GM19452 (cell line): ENCODE measurements around the gene FOXS1.

Experiments
- ATAC-seq: cut with Tn5 transposase; IDR thresholded peaks from one replicate; pipeline ENCODE4 v1.9.1; 2021; ENCODE audit not compliant: unreplicated experiment

FOXS1 gene

GRCh38 chr20:31861385-31862156 lies 16.2 kb upstream of the FOXS1 start:
- ATAC-seq, result no peak

GRCh38 chr20:31861135-31861384 lies 15.7 kb upstream of the FOXS1 start:
- ATAC-seq, result no peak

- no peak for ATAC-seq
Measured at GRCh38 chr20:31860390-31861134, 15.2 kb upstream of the FOXS1 start.

- no peak for ATAC-seq
Measured at GRCh38 chr20:31859998-31860380, 14.6 kb upstream of the FOXS1 start.

GRCh38 chr20:31859266-31859997 lies 14.0 kb upstream of the FOXS1 start:
- no peak for ATAC-seq

- no peak for ATAC-seq
Measured at GRCh38 chr20:31858760-31859083, 13.3 kb upstream of the FOXS1 start.

- ATAC-seq, result peak; percentile 83
Measured at GRCh38 chr20:31857861-31858759, 12.7 kb upstream of the FOXS1 start.

GRCh38 chr20:31856516-31856915 lies 11.1 kb upstream of the FOXS1 start:
- ATAC-seq, result no peak

- ATAC-seq, result no peak
Measured at GRCh38 chr20:31853481-31853880, 8.1 kb upstream of the FOXS1 start.

GRCh38 chr20:31851240-31851955 lies 6.0 kb upstream of the FOXS1 start:
- no peak for ATAC-seq

GRCh38 chr20:31849306-31849930 lies 4.0 kb upstream of the FOXS1 start:
- ATAC-seq, result no peak

- no peak for ATAC-seq
Measured at GRCh38 chr20:31848088-31848999, 2.9 kb upstream of the FOXS1 start.

- ATAC-seq, result no peak
Measured at GRCh38 chr20:31846793-31847138, 1.4 kb upstream of the FOXS1 start.

GRCh38 chr20:31844737-31845299 lies 586 bp downstream of the FOXS1 start:
- no peak for ATAC-seq

- no peak for ATAC-seq
Measured at GRCh38 chr20:31843881-31844280, 1.5 kb downstream of the FOXS1 start.

- no peak for ATAC-seq
Measured at GRCh38 chr20:31843288-31843687, 2.1 kb downstream of the FOXS1 start.

GRCh38 chr20:31842471-31843157 lies 2.8 kb downstream of the FOXS1 start:
- no peak for ATAC-seq

GRCh38 chr20:31841928-31842327 lies 3.5 kb downstream of the FOXS1 start:
- ATAC-seq, result no peak
